GM21723 (cell line): ENCODE measurements around the gene STIM1.

Experiments used
- ATAC-seq: cut with Tn5 transposase; IDR thresholded peaks from one replicate; pipeline ENCODE4 v1.9.1; 2021; ENCODE audit warnings: mild to moderate bottlenecking, moderate library complexity; ENCODE audit not compliant: unreplicated experiment

STIM1 gene

GRCh38 chr11:4060182-4060923 is 204.9 kb downstream of the STIM1 start:
- ATAC-seq = no peak

- no peak for ATAC-seq
These were observed 206.2 kb downstream of the STIM1 start for GRCh38 chr11:4061700-4062099.

GRCh38 chr11:4063348-4063747 is 207.9 kb downstream of the STIM1 start:
- ATAC-seq = no peak

- ATAC-seq = no peak
These were observed 209.0 kb downstream of the STIM1 start for GRCh38 chr11:4064278-4064955.

- ATAC-seq = no peak
These were observed 209.6 kb downstream of the STIM1 start for GRCh38 chr11:4065086-4065485.

- ATAC-seq = no peak
These were observed 210.3 kb downstream of the STIM1 start for GRCh38 chr11:4065601-4066377.

GRCh38 chr11:4066910-4067309 is 211.4 kb downstream of the STIM1 start:
- no peak for ATAC-seq

GRCh38 chr11:4068962-4069361 is 213.5 kb downstream of the STIM1 start:
- ATAC-seq = no peak

- ATAC-seq = no peak
These were observed 215.9 kb downstream of the STIM1 start for GRCh38 chr11:4071325-4071724.

GRCh38 chr11:4071914-4072313 is 216.4 kb downstream of the STIM1 start:
- ATAC-seq = no peak

- ATAC-seq = peak; percentile 68
These were observed 217.3 kb downstream of the STIM1 start for GRCh38 chr11:4072668-4073285.

- no peak for ATAC-seq
These were observed 218.8 kb downstream of the STIM1 start for GRCh38 chr11:4074266-4074665.

GRCh38 chr11:4076774-4077173 is 221.3 kb downstream of the STIM1 start:
- ATAC-seq = no peak

GRCh38 chr11:4083198-4083597 is 227.7 kb downstream of the STIM1 start:
- ATAC-seq = no peak

GRCh38 chr11:4084406-4085125 is 229.1 kb downstream of the STIM1 start:
- ATAC-seq = no peak

GRCh38 chr11:4085575-4085974 is 230.1 kb downstream of the STIM1 start:
- no peak for ATAC-seq

GRCh38 chr11:4086575-4087353 is 231.3 kb downstream of the STIM1 start:
- ATAC-seq = no peak

- ATAC-seq = no peak
These were observed 232.1 kb downstream of the STIM1 start for GRCh38 chr11:4087551-4087950.

- no peak for ATAC-seq
These were observed 234.8 kb downstream of the STIM1 start for GRCh38 chr11:4090258-4090657.

GRCh38 chr11:4092026-4092425 is 236.6 kb downstream of the STIM1 start:
- no peak for ATAC-seq
